Left ventricle myocardium inferior (tissue), 1 donor: ENCODE data around the gene SLC13A4. TPM values are rescaled to one million over a fixed set of nuclear protein-coding genes. Genes with fewer than 3 reads are reported as not detected.
A peak's percentile ranks its signal among the peaks of the same experiment; 100 is the strongest.
"Not testable (repeated sequence)": the region's sequence is repeated elsewhere in the genome, so short reads cannot be mapped to it uniquely, and the experiment has no call there.

Experiments used
- DNase-seq: peaks from one replicate; pipeline ENCODE4 v3.0.0-alpha.2; 2020
- H3K27ac ChIP-seq: fragments of 200-600 bp; replicated peaks from 2 replicates; pipeline ENCODE4 v1.8.0; 2021
- H3K27me3 ChIP-seq: fragments of 200-600 bp; 2 replicates; pipeline ENCODE4 v1.8.0; 2021; ENCODE audit warnings: low read depth
- H3K36me3 ChIP-seq: fragments of 200-600 bp; 2 replicates; pipeline ENCODE4 v1.8.0; 2021
- H3K4me1 ChIP-seq: fragments of 200-600 bp; 2 replicates; pipeline ENCODE4 v1.8.0; 2021
- H3K4me3 ChIP-seq: fragments of 200-600 bp; 2 replicates; pipeline ENCODE4 v1.8.0; 2021; ENCODE audit warnings: mild to moderate bottlenecking, moderate library complexity
- H3K9me3 ChIP-seq: fragments of 200-600 bp; replicated peaks from 2 replicates; pipeline ENCODE4 v1.8.0; 2021
- CTCF ChIP-seq: fragments of 200-600 bp; IDR thresholded peaks from 2 replicates; pipeline ENCODE4 v1.8.0; 2021; ENCODE audit warnings: antibody characterized with exemption, mild to moderate bottlenecking, borderline replicate concordance
- intact Hi-C: fragments of 100-400 bp; cut with micrococcal nuclease; formaldehyde crosslinking; loops from one replicate; pipeline ENCODE4 v1.11.0; 2022
- total RNA-seq: library from RNA; stranded (reverse); fragmentation: NEBNext Ultra II Directional; extraction: Animal tissue kit (Norgen Biotek cat#: 25700); gene quantifications from one replicate; pipeline ENCODE4 v1.2.1, GENCODE V29; 2021
- donor health status: DM: no; HTN: yes; CAD: no; lungs with severe emphysema.

Gene SLC13A4
- total RNA-seq, 1 donor from 2014 or later: 0.44 TPM

- no peak for DNase-seq
- Histone ChIP-seq H3K27ac (peak overlapping the region; percentile 66), H3K36me3 (no peaks in the 10 kb centered on the region), H3K9me3 (no peaks in the 10 kb centered on the region), H3K4me1 (peaks cover 74% of the 10 kb centered on the region), H3K4me3 (no peak overlapping the region), H3K27me3 (no peaks in the 10 kb centered on the region)
- intact Hi-C loops: no loop called here
- no peak for TF ChIP-seq CTCF
Measured at GRCh38 chr7:135742371-135742770, 14.4 kb upstream of the SLC13A4 start.

- no peak for TF ChIP-seq CTCF
- Histone ChIP-seq H3K27me3 (no peaks in the 10 kb centered on the region), H3K36me3 (peaks cover 2% of the 10 kb centered on the region), H3K27ac (peak overlapping the region; percentile 66), H3K4me1 (peaks cover 74% of the 10 kb centered on the region), H3K4me3 (no peak overlapping the region), H3K9me3 (no peaks in the 10 kb centered on the region)
- DNase-seq: peak; percentile 29
- intact Hi-C loops: no loop called here
Measured at GRCh38 chr7:135741905-135742304, 13.9 kb upstream of the SLC13A4 start.

GRCh38 chr7:135740889-135741288 is 12.9 kb upstream of the SLC13A4 start:
- Histone ChIP-seq H3K4me1 (peaks cover 74% of the 10 kb centered on the region), H3K36me3 (peaks cover 8% of the 10 kb centered on the region), H3K27me3 (no peaks in the 10 kb centered on the region), H3K27ac (peak overlapping the region; percentile 66), H3K9me3 (no peaks in the 10 kb centered on the region), H3K4me3 (no peak overlapping the region)
- no peak for TF ChIP-seq CTCF
- intact Hi-C loops: no loop called here
- no peak for DNase-seq

- Histone ChIP-seq H3K4me1 (peaks cover 42% of the 10 kb centered on the region), H3K36me3 (peaks cover 19% of the 10 kb centered on the region)
- intact Hi-C loops, DNase-seq, H3K4me3 ChIP-seq, H3K9me3 ChIP-seq, H3K27ac ChIP-seq, H3K27me3 ChIP-seq: not testable (repeated sequence)
Measured at GRCh38 chr7:135737306-135737647, 9.3 kb upstream of the SLC13A4 start.

- Histone ChIP-seq H3K4me3 (no peak overlapping the region), H3K4me1 (peaks cover 37% of the 10 kb centered on the region), H3K36me3 (peaks cover 19% of the 10 kb centered on the region), H3K27me3 (no peaks in the 10 kb centered on the region), H3K27ac (no peak overlapping the region), H3K9me3 (no peaks in the 10 kb centered on the region)
- DNase-seq: no peak
- no peak for TF ChIP-seq CTCF
- intact Hi-C loops: no loop called here
Measured at GRCh38 chr7:135736586-135737305, 8.8 kb upstream of the SLC13A4 start.

GRCh38 chr7:135734343-135734689 is 6.3 kb upstream of the SLC13A4 start:
- TF ChIP-seq CTCF: no peak
- no peak for DNase-seq
- Histone ChIP-seq H3K27ac (no peak overlapping the region), H3K36me3 (peaks cover 19% of the 10 kb centered on the region), H3K4me1 (peaks cover 24% of the 10 kb centered on the region), H3K4me3 (no peak overlapping the region), H3K9me3 (no peaks in the 10 kb centered on the region), H3K27me3 (no peaks in the 10 kb centered on the region)
- intact Hi-C loops: no loop called here
